Activated gamma-delta T cell treated with anti-CD3 and anti-CD28 coated beads, Interleukin-2, amount 50 U/mL, for 16 hours (primary cell): ENCODE measurements around the gene CSRP2.

Source experiments
- DNase-seq: peaks from one replicate; pipeline ENCODE4 v3.0.0-alpha.2; 2020; ENCODE audit warnings: low read depth

CSRP2 gene

DNA sequence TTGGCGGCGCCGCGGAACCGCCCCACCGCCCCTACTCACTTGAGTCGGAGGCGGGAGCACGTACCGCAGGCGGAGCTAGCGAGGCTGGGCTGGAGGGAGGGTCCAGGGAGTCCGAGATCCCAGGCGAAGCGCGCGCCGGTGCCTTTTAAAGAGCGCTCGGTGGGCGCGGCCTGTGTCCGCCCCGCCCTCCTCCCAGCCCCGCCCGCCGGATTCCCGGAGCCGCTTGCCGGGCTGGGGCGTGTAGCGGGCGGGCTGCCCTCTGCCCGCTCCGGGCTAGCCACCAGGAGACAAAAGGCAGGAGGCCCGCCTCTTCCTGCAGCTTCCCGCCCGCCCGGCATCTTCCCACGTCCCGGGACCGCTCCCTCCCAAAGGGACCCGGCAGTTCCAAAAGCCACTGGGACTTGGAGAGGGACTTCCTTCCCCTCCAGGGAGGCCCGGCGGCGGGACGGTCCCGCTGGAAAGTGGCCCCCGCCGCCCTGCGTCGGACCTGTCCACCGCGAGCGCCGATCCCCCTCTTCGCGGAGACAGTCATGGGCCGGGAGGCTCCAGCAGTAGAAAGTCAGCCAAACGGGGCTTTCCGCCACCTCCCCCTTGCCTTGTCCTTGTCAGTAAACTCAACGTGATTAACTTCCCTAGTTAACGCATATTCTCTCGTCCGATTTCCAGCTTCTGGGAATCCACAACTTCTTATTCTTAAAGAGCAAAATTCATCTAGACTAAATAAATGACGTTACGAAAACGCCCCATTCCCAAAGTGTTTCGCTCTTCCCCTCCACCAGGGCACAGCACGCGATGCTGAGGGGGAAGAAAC lies at the start of gene CSRP2:
TSS of gene CSRP2 (minus strand) at position 121 of the 811 bp plus-strand sequence. CDS start 12,759 bp downstream, outside the sequence.
- DNase-seq: peak; percentile 27

- DNase-seq: no peak
These were observed 48.5 kb upstream of the CSRP2 start for GRCh38 chr12:76927170-76927784.

DNA sequence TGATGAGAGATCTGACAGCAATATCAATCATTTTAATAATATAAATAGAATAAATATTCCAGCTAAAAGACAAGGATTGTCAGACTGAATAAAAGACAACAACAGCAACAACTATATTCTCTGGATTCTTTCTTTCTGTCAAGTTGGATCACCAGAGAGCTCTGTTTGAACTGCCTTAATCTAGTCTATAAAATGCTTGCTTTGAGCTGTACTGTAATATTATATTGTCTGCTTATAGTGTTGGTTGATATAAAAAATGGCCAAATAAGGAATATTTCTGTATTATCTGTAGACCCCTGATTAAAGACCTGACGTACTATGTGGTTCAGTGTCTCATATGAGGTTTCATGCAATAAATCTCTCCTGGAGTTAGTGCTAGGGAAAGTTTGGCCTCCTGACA lies 46.3 kb upstream of the CSRP2 start:
- DNase-seq: no peak

DNA sequence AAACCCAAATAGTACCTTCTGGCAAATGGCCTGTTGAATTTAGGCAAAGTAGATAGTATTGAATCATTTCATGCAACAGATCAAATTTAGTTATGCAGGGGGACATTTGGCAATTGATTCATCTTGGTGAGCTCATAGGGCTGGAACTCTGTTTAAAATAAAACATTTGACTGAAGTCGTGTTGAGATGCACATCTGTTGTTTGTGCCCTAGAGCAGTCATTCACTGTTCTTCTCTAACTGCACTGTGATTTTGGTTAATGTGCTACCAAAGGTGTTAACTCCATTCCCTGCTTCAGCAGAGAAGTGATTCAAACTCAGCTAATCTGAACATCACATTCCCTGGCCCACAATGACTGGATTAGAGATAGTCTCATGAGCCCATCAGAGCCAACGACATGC lies 44.0 kb upstream of the CSRP2 start:
- no peak for DNase-seq

- DNase-seq: no peak
These were observed 43.3 kb upstream of the CSRP2 start for GRCh38 chr12:76921891-76922664.

- no peak for DNase-seq
These were observed 42.3 kb upstream of the CSRP2 start for GRCh38 chr12:76921100-76921471.

DNA sequence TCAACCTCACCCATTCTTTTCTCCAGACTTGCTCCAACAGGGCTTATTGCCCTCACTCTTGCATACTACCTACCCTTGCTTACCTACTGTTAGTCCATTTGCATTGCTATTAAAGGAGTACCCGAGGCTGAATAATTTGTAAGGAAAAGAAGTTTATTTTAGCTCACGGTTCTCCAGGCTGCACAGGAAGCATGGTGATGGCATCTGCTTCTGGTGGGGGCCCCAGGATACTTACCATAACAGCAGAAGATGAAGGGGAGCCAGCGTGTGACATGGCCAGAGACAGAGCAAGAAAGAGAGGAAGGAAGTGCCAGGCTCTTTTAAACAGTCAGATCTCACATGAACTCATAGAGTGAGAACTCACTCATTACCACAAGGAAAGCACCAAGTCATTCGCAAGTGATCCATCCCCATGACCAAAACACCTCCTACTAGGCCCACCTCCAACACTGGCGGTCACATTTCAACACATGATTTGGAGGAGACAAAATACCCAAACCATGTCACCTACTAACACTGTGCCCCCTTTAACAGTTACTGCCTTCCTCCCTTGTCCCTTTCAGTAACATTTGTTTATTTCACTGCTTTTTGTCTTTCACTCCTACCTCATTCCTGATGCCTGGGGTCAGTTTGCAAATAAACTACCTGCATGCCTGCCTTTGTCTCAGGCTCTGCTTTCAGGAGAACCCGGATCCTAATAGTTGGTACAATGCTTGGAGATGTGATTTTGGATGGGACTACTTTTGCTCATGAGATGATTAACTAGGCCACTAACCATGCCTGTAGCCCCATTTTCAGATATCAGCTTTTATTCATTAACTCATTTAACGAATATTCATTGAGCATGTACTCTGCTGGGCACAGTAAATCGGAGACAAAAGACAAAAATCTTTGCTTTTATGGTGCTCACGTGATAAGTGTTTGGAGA lies 41.6 kb upstream of the CSRP2 start:
- DNase-seq: no peak

- DNase-seq: no peak
These were observed 40.8 kb upstream of the CSRP2 start for GRCh38 chr12:76919383-76920171.

GRCh38 chr12:76916170-76916540 lies 37.3 kb upstream of the CSRP2 start:
- DNase-seq: no peak

DNA sequence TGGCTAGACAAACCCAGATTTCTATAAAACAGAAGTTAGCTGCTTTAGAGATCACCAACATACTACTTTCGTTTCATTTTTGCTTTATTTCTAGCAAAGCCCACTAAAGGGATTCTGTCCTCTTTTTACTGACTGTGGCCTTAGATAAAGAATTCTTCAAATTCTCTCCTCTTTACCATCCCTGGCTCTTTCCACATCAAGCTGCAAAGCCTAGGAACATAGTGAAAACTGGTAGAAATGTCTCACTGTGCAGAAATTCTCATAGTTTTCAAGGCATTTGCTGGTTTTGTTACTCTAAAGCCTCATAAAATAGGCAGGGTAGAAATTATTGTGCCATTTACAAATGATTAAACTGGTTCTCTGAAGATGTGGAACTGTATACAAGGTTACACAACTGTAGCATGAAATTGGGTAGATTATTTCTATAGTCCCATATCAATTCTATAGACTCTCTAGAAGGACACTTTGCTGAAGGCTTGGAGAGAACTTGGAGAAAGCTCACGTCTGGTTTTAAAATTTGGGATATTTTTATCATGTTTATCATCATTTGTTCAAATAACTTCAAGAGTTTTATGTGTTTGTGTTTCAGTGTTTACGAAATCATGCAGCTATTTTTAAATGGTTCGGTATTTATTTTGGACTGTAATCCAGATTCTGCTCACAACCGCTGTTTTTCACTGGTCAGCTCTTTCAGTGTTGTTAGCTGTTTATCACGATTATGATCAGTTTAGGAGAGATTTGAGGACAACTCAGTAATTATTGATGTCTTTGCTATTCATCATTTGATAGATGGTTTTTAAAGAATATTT lies 36.7 kb upstream of the CSRP2 start:
- no peak for DNase-seq

- DNase-seq: no peak
These were observed 35.5 kb upstream of the CSRP2 start for GRCh38 chr12:76914102-76914859.

- no peak for DNase-seq
These were observed 30.5 kb upstream of the CSRP2 start for GRCh38 chr12:76909290-76909689.

DNA sequence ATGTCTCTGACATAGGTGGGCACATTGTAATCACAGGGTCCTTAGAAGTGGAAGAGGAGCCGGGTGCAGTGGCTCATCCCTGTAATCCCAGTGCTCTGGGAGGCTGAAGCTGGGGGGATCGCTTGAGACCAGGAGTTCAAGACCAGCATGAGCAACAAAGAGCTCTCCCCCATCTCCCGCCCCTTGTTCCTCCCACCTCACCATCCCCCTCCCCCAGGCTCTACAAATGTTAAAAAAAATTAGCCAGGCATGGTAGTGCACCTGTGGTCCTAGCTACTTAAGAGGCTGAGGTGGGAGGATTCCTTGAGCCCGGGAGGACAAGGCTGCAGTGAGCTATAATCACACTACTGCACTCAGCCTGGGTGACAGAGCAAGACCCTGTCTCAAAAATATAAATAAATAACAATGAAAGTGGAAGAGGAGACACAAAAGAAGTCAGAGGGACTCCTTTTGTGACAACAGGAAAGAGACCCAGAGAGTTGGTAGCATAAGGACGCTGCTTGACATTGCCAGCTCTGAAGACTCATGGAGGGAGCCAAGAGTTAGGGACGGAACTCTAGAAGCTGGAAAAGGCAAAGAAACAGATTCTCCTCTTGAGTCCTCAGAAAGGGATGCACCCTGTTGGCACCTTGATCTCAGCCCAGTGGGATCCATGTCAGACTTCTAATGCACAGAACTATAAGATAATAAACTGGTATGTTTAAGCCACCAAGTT lies 29.6 kb upstream of the CSRP2 start:
- no peak for DNase-seq

DNA sequence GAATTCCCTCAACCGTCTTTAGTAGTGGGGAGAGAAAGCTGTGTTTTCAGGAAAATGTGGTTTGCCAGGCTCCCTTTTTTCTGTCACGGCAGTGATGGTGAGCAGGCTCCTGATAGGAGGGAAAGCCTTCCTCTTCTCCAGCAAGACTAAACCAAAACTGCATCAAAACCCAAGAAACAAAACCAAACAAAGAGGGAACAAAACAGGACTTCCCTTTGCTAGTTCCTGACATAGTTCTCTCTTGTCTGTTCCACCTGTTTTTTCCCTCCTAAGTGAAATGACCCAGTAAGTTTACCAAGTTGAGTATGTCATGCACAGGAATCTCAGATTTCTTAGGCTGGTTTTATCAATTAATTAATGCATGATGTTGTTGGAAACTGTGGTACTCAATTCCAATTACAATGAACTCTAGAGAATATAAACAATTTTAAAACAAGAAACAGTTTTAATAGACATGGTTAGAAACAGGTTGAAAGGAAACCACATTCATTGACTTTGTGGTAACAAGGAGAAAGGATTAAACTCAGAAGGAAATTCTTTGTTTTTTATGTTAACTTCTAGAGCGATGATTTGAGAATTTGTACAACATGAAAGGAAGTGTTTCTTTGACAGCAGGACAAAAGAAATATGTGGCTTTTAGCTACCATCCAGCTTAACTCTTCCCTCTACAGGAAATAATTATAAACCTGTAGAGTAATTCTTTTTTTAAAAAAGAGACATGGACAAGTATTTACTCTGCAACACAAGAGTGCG lies 23.0 kb upstream of the CSRP2 start:
- DNase-seq: no peak

DNA sequence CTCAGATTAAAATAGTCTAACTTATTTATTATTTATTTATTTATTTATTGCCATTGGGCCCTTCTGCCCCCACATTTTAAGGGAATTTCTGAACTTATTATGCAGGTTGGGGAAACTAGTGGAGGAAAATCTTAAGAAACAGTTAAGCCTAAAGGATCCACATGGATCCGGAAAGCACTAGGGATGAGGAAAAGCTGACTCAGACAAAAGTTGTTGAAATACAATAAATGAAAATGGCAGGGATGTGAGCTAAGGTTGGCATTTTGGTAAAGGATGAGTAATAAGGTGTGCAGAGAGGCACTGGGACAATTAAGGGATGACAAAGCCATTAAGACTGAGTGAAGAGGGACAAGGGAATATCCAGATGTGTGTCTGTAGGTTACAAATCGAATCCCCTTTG lies 20.7 kb upstream of the CSRP2 start:
- DNase-seq: no peak

DNA sequence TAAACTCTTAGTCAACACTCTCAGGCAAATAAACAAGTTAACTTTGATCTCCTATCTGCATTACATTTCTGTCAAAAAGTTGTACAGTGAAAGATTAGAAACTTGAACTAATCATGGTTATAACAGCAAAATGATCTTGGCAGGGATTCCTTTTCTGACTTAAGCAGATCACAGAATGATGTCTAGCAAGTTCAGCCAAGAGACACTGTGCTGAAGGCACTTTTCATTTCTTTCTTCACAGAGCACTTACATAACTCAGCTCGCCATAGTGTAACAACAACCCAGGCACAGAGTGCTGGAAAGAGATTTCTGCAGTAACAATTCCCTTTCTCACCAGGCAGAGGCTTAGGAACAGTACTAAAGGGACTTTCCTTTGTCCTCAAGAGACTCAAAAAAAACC lies 19.6 kb upstream of the CSRP2 start:
- no peak for DNase-seq

DNA sequence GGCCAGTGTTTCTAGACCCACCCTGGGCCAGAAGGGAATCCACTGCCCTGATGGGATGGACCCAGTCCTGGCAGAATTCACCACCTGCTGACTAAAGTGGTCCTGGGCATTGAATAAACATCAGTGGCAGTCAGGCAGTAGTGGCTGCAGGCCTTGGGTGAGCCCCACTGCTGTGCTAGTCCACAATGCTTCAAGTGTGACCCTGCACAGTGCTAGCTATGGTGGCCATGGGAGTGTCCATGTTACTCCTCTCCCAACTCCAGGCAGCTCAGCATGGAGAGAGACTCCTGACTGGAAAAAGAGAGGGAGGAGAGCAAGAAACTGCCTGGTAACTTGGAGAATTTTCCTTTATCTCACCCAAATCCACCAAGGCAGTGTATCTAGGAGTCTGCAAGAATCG lies 17.5 kb upstream of the CSRP2 start:
- DNase-seq: no peak

DNA sequence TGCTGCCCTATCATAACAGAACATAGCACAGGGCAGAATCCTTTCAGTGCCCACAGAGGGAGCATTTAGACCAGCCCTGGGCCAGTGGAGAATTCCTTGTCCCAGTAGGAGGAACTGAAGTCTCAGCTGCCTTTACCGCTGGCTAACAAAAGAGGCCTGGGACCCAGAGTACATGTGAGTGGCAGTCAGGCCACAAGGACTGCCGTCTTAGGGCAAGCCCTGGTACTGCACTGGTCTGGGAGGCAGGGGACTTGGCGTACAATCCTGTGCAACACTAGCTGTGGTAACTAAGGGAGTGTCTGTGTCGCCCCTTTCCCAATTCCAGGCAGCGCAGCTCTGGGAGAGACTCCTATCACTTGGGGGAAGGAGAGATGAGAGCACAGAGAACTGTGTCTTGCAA lies 17.0 kb upstream of the CSRP2 start:
- DNase-seq: no peak
